ENCODE data around the gene FHIT. TPM values are rescaled to one million over a fixed set of nuclear protein-coding genes. Genes with fewer than 3 reads are reported as not detected.

Gene FHIT
- total RNA-seq, 2 donors from 2014 or later: 10.4 to 15.8 TPM

DNA sequence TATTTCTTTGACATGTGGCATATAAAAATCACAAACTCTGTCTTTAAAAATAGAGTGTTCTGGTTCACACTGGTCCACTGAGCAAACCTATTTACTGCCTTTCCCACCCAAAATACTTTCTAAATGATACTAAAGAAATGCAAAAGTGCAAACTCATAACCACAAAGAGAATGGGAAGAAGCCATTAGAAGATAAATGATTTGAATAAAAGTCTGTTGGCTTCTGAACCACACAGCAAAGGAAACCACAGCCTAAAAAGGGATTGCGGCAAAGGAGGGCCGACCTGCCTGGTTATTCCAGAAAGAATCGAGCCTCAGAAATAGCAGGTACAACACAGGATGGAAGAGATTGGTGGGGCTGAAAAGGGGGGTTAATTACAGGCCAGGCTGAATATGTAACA lies 599.5 kb downstream of the FHIT start:
- no peaks in the 10 kb centered on the region for H3K4me1 ChIP-seq
- intact Hi-C loops (cut with DNase I): no loop called here
- no peaks in the 10 kb centered on the region for H3K36me3 ChIP-seq (replicated peaks in 1 of 2; ENCODE audit: insufficient read depth in 1 of 2, low read depth in 2 of 2)
- DNase-seq (no peak), ATAC-seq (no peak)
- H3K27me3 ChIP-seq: no peaks in the 10 kb centered on the region
- H3K9me3 ChIP-seq: no peaks in the 10 kb centered on the region
- TF ChIP-seq POLR2A (IDR thresholded peaks at IDR 0.05) (no peak), CTCF (IDR thresholded peaks at IDR 0.05) (no peak)
- 56 to 57% methylated on average over 3 of the region's 3 CpGs for WGBS, 2 donors
- H3K27ac ChIP-seq: no peak overlapping the region
- no peak overlapping the region for H3K4me3 ChIP-seq

- no peak overlapping the region for H3K4me3 ChIP-seq
- no peak for DNase-seq
- H3K27ac ChIP-seq: no peak overlapping the region
- H3K4me1 ChIP-seq: no peaks in the 10 kb centered on the region
- intact Hi-C loops (cut with DNase I): no loop called here
- TF ChIP-seq CTCF (IDR thresholded peaks at IDR 0.05): no peak
- TF ChIP-seq POLR2A (IDR thresholded peaks at IDR 0.05): no peak
- ATAC-seq: no peak
- no peaks in the 10 kb centered on the region for H3K36me3 ChIP-seq (replicated peaks in 1 of 2; ENCODE audit: insufficient read depth in 1 of 2, low read depth in 2 of 2)
- H3K27me3 ChIP-seq: no peaks in the 10 kb centered on the region
- 89 to 94% methylated on average over 2 of the region's 2 CpGs for WGBS, 2 donors
- no peaks in the 10 kb centered on the region for H3K9me3 ChIP-seq
Observed at GRCh38 chr3:60650171-60650570, 601.1 kb downstream of the FHIT start.

DNA sequence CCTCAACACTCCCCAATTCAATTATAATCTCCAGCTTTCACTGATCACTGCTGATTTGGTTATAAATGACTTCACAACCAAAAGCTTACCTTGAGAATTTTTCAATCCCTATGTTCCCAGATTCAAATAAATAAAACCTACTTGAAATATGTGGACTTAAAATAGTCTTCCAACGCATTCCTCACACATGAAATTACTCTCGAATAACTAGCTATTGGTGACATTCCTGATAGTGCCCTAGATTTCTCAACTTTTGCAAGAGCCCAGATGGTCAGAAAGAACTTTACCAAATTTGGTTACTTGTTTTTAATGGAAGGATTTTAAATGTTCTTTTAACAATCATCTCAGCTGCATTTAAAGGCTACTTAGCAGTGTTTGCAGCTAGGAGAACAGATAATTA lies 605.5 kb downstream of the FHIT start:
- intact Hi-C loops (cut with DNase I): no loop called here
- DNase-seq (no peak), ATAC-seq (no peak)
- H3K27me3 ChIP-seq: no peaks in the 10 kb centered on the region
- 61 to 76% methylated on average over 2 of the region's 2 CpGs for WGBS, 2 donors
- TF ChIP-seq CTCF (IDR thresholded peaks at IDR 0.05) (no peak), POLR2A (IDR thresholded peaks at IDR 0.05) (no peak)
- no peaks in the 10 kb centered on the region for H3K9me3 ChIP-seq
- no peaks in the 10 kb centered on the region for H3K4me1 ChIP-seq
- no peak overlapping the region for H3K4me3 ChIP-seq
- no peaks in the 10 kb centered on the region for H3K36me3 ChIP-seq (replicated peaks in 1 of 2; ENCODE audit: insufficient read depth in 1 of 2, low read depth in 2 of 2)
- H3K27ac ChIP-seq: no peak overlapping the region

GRCh38 chr3:60643831-60644230 lies 607.4 kb downstream of the FHIT start:
- intact Hi-C loops (cut with DNase I): no loop called here
- Histone ChIP-seq H3K9me3 (no peaks in the 10 kb centered on the region), H3K4me1 (no peaks in the 10 kb centered on the region), H3K4me3 (no peak overlapping the region), H3K27me3 (no peaks in the 10 kb centered on the region), H3K36me3 (replicated peaks in 1 of 2; ENCODE audit: insufficient read depth in 1 of 2, low read depth in 2 of 2) (no peaks in the 10 kb centered on the region), H3K27ac (no peak overlapping the region)
- DNase-seq (no peak), ATAC-seq (no peak)
- TF ChIP-seq CTCF (IDR thresholded peaks at IDR 0.05) (no peak), POLR2A (IDR thresholded peaks at IDR 0.05) (no peak)
- 77 to 79% methylated on average over 1 of the region's 1 CpG for WGBS, 2 donors

DNA sequence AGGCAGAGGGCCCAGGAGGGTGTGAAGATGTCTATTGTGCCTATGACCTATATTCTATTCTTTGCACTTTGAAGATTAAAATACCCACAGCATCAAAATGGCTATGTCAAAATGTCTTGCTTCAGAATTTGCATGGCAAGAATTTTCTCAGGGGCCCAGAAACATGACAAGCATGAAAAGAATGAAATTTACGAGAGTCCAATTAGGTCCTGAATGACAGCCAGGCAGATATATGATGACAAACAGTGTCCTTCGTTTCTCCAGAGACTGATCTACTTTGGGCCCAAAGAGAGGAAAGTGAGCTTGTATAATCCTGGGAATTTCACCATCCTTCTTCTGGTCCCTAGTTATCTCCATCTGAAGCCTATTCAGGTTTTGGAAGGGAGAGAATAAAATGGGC lies 609.9 kb downstream of the FHIT start:
- Histone ChIP-seq H3K27me3 (no peaks in the 10 kb centered on the region), H3K9me3 (no peaks in the 10 kb centered on the region), H3K4me3 (no peak overlapping the region), H3K36me3 (replicated peaks in 1 of 2; ENCODE audit: insufficient read depth in 1 of 2, low read depth in 2 of 2) (no peaks in the 10 kb centered on the region), H3K27ac (no peak overlapping the region), H3K4me1 (no peaks in the 10 kb centered on the region)
- WGBS, 2 donors: 80 to 82% methylated on average over 2 of the region's 2 CpGs
- DNase-seq (no peak), ATAC-seq (no peak)
- TF ChIP-seq CTCF (IDR thresholded peaks at IDR 0.05) (no peak), POLR2A (IDR thresholded peaks at IDR 0.05) (no peak)
- intact Hi-C loops (cut with DNase I): no loop called here
